Psoas muscle (tissue), 8 donors: ENCODE data around the gene ARSA. TPM values are rescaled to one million over a fixed set of nuclear protein-coding genes. Genes with fewer than 3 reads are reported as not detected.

Experiments used
- ATAC-seq, 4 donors: fragments of 200-7000 bp; cut with Tn5 transposase; one replicate each; pipeline ENCODE4 v1.9.1; 2020; ENCODE audit warnings: moderate library complexity in 3 of 4, mild to moderate bottlenecking in 2 of 4
- DNase-seq, 2 donors: peaks; one replicate each; pipeline ENCODE4 v3.0.0-alpha.2; 2020
- H3K27ac ChIP-seq: fragments of 200-600 bp; one replicate; pipeline ENCODE4 v1.8.0; 2022
- H3K27me3 ChIP-seq, 3 donors: fragments of 200-600 bp in 1 of 3; one replicate each; pipeline versions ENCODE4 v1.6.1 to v1.8.0; 2013 to 2022; ENCODE audit warnings: low read length in 2 of 3, mild to moderate bottlenecking in 2 of 3, moderate library complexity in 1 of 3; ENCODE audit not compliant: insufficient read depth in 3 of 3
- H3K36me3 ChIP-seq, 2 donors: fragments of 200-600 bp in 1 of 2; one replicate each; pipeline versions ENCODE4 v1.6.1 to v1.8.0; 2013 to 2022; ENCODE audit warnings: low read depth in 1 of 2, mild to moderate bottlenecking in 1 of 2, moderate library complexity in 1 of 2; ENCODE audit not compliant: insufficient read depth in 1 of 2
- H3K4me1 ChIP-seq: fragments of 200-600 bp; one replicate; pipeline ENCODE4 v1.8.0; 2022
- H3K4me3 ChIP-seq: fragments of 200-600 bp; one replicate; pipeline ENCODE4 v1.8.0; 2022; ENCODE audit warnings: mild to moderate bottlenecking
- H3K9me3 ChIP-seq: fragments of 200-600 bp; one replicate; pipeline ENCODE4 v1.8.0; 2022
- WGBS, 3 donors: extraction: QIAGEN DNeasy Blood & Tissue Kit; methylation state at CpG; one replicate each; pipeline versions ENCODE4 v1.1.6 to v1.1.7; 2013; 5-methylcytosine and 5-hydroxymethylcytosine counted together
- intact Hi-C, 2 donors: fragments of 100-400 bp; cut with DNase I; formaldehyde crosslinking; loops; one replicate each; pipeline versions ENCODE4 v1.11.0 to v1.14.2; 2022
- polyA plus RNA-seq, 3 donors: library from polyadenylated mRNA; stranded (reverse); fragments of 200-250 nt; gene quantifications; one replicate each; pipeline ENCODE4 v1.2.3, GENCODE V29; 2013
- total RNA-seq, 4 donors: library from RNA; stranded (reverse); fragmentation: NEBNext Ultra II Directional in 2 of 4; extraction: Animal tissue kit (Norgen Biotek cat#: 25700) in 2 of 4; gene quantifications; one replicate each; pipeline versions ENCODE4 v1.2.1 to v1.2.4, GENCODE V29; 2021 to 2023
- TF ChIP-seq, protein P1 (sequence below): fragments of 200-600 bp; IDR thresholded peaks from one replicate; pipeline ENCODE4 v1.8.0; 2022; ENCODE audit warnings: antibody characterized with exemption
- donor health status: healthy with polysubstance abuse.
- donor health status: DM: no; HTN: no; CAD: no; lungs with moderate emphysema.
- donor health status: Bipolar disorder and iron deficiency.
- donor health status: healthy.
- donor health status: DM: yes; HTN: yes; CAD: no.
- donor health status: DM: no; HTN: no; CAD: no.
- donor health status: DM: no; HTN: no; CAD: no.
- donor health status: DM: yes; HTN: yes; CAD: no.

The ARSA gene
- total and polyA plus RNA-seq, 7 donors, result 8.3 to 13.6 (median 9.8) TPM

DNA sequence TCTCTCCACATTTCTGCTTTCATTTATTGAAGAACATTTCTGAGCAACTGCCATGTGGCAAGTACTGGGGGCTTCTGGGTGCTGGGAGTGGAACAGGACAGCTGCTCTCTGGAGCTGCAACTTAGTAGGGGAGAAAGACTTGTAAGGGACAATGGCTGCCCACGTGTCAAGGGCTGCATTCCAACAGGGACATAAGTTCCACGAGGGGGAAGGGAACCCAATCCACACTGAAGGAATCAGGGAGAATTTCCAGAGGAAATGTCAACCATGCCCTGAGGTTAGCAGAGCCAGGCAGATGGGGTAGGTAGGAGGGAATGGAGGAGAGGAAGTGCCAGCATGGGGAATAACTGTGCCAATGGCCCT lies 25.6 kb downstream of the ARSA start:
- peaks cover 0 to 69% (median 29%) of the 10 kb centered on the region in 3 donors for H3K27me3 ChIP-seq
- TF ChIP-seq, protein P1, sequence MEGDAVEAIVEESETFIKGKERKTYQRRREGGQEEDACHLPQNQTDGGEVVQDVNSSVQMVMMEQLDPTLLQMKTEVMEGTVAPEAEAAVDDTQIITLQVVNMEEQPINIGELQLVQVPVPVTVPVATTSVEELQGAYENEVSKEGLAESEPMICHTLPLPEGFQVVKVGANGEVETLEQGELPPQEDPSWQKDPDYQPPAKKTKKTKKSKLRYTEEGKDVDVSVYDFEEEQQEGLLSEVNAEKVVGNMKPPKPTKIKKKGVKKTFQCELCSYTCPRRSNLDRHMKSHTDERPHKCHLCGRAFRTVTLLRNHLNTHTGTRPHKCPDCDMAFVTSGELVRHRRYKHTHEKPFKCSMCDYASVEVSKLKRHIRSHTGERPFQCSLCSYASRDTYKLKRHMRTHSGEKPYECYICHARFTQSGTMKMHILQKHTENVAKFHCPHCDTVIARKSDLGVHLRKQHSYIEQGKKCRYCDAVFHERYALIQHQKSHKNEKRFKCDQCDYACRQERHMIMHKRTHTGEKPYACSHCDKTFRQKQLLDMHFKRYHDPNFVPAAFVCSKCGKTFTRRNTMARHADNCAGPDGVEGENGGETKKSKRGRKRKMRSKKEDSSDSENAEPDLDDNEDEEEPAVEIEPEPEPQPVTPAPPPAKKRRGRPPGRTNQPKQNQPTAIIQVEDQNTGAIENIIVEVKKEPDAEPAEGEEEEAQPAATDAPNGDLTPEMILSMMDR, result no peak
- H3K9me3 ChIP-seq, result no peaks in the 10 kb centered on the region
- 13 to 20% (median 17%) methylated on average over 2 of the region's 2 CpGs for WGBS, 3 donors
- no peak overlapping the region for H3K4me3 ChIP-seq
- H3K27ac ChIP-seq, result no peak overlapping the region
- DNase-seq (no peak), ATAC-seq (no peak)
- intact Hi-C loops, result no loop called here
- no peaks in the 10 kb centered on the region for H3K36me3 ChIP-seq
- no peaks in the 10 kb centered on the region for H3K4me1 ChIP-seq

DNA sequence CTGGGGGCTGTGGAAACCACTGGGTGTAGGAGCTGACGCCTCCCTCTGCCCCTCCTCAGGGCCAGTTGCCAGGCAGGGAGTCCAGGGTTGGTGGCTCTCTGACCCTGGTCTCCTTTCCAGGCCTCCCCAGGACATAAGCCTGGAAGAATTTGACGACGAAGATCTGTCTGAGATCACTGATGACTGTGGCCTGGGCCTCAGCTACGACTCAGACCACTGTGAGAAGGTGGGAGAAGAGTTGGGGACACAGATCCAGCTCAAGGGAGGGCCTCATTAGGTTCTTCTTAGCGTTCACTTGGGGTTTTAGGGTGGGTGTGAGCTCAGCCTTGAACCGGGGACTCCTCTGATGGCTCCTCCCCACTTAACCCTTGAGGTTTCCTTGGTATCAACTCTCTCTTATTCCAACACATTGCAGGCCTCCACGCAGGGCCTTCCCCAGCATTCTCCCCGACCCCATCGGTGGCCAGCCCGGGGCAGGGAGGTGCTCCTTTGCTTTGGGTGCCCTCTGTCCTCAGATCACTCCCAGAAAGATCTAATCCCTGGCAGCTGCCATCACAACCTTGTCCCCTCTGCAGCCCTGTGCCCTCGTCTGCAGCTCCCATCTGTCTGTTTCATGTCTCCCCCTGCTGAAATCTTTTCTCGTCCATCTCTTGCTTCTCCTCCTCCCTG lies 26.1 kb downstream of the ARSA start:
- ATAC-seq (no peak), DNase-seq (no peak)
- TF ChIP-seq, protein P1, result no peak
- no peaks in the 10 kb centered on the region for H3K4me1 ChIP-seq
- intact Hi-C loops, result no loop called here
- H3K36me3 ChIP-seq, result no peaks in the 10 kb centered on the region
- H3K27me3 ChIP-seq, result peaks cover 0 to 66% (median 29%) of the 10 kb centered on the region in 3 donors
- H3K4me3 ChIP-seq, result no peak overlapping the region
- no peak overlapping the region for H3K27ac ChIP-seq
- 50 to 60% (median 50%) methylated on average over 10 to 12 of the region's 12 CpGs for WGBS, 3 donors
- H3K9me3 ChIP-seq, result no peaks in the 10 kb centered on the region

DNA sequence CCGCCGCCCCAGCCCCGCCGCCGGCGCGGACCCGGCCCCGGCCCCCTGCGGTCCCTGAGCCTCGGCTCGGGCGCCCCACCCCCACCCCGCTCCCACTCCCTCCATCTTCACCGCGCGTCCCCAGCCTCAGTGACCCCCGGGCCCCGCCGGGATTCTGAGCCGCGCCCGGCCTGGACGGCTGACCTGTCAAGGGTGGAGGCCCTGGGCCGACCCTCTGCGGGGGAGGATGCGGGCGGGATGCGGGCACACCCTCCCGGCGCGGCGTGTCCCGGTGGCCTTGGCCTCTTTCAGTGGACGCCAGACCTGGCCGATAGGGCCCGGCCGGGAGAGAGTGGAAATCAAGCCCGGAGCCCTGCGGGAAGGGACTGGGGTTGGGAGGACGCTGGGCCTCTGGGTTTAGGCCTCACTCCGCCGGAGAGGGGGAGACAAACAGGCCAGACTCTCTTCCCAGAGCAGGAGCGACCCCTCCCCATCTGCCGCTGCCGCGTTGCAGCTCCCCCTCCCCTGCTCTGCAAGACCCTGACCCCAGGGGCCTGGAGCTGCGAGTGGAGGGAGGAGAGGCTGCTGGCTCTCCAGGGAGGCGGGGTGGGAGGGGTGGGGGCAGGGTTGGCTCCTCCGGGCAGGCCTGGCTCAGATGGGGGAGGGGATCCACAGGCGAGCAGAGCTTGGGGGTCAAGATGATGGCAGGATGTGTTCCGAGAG lies 26.8 kb downstream of the ARSA start:
- DNase-seq, result no peak
- Histone ChIP-seq H3K36me3 (no peaks in the 10 kb centered on the region), H3K27ac (no peak overlapping the region), H3K9me3 (no peaks in the 10 kb centered on the region), H3K4me3 (peak overlapping the region; percentile 50), H3K4me1 (no peaks in the 10 kb centered on the region), H3K27me3 (peaks cover 0 to 66% (median 29%) of the 10 kb centered on the region in 3 donors)
- 8 to 10% (median 9%) methylated on average over 24 to 52 of the region's 52 CpGs for WGBS, 3 donors
- ATAC-seq, result no peak
- TF ChIP-seq, protein P1, result no peak
- intact Hi-C loops, result no loop called here

DNA sequence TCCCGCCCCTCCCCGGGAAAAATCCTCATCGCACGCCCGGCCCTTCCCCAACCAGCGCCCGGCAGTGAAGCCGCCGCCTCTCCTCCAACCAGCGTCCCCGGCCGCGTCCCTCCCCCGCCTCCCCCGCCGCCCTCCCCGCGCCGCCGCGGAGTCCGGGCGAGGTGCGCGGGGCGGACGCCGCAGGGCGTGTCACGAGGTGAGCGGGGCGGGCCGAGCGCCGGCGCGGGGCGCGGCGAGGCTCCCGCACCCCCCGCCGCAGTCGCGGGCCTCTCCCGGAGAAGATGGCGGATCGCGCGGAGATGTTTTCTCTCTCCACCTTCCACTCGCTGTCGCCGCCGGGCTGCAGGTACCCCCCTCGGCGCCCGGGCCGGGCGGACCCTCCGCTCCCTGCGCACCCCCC lies 27.4 kb downstream of the ARSA start, which contains the start of gene MAPK8IP2:
Gene MAPK8IP2 (plus strand): TSS at position 256 of the 400 bp plus-strand sequence. CDS start 26 bp downstream, at position 282.
- Histone ChIP-seq H3K4me1 (no peaks in the 10 kb centered on the region), H3K36me3 (no peaks in the 10 kb centered on the region), H3K4me3 (peak within 1 kb of the TSS; percentile 50), H3K27me3 (peaks cover 0 to 61% (median 28%) of the 10 kb centered on the region in 3 donors), H3K9me3 (no peaks in the 10 kb centered on the region), H3K27ac (no peak within 1 kb of the TSS)
- ATAC-seq (peak in 1 of 4 donors; percentile 45), DNase-seq (no peak)
- 0 to 2% (median 1%) methylated on average over 10 to 58 of the region's 61 CpGs for WGBS, 3 donors
- intact Hi-C loops, result no loop called here
- TF ChIP-seq, protein P1, result no peak
